ENCODE results near the gene AQP1.

The AQP1 gene

GRCh38 chr7:30927559-30927958 is 15.9 kb downstream of the AQP1 start (continued):
- no peak for TF ChIP-seq ARNTL (CRISPR knock-in tag; IDR thresholded peaks at IDR 0.05; ENCODE audit: borderline replicate concordance, low read depth)
- no peak for TF ChIP-seq ZFP30 (CRISPR knock-in tag; IDR thresholded peaks at IDR 0.05)

DNA sequence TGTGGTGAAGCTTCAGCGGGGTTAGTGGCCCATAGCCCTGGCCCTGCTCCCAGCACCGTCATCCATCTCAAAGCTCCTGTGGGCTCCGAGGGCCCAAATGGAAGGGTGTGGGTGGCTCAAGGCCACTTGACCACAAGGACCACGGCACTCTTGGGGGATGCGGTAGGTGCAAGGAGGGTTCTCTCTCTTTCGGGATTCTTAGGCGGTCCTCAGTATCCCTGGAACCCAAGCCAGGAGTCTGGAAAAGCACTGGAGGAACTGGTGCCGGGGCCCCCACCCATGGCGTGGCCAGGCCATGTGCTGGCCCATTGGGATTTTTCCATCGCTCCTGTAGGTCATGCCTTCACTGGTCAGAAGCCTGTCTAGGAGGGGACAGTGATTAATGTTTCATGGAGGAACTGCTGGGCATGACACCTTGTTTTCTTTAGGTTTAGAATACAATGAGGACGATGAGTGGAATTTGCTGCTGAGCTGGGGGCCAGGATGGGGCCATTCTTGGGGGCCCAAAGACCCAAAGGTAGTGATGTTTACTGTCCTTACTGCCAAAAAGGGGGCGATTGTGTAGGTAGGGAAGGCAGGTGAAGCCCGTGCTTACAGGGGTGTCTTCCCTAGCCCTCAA is 16.7 kb downstream of the AQP1 start:
- TF ChIP-seq ESRRG (CRISPR knock-in tag; IDR thresholded peaks at IDR 0.05) = no peak
- ATAC-seq = no peak

DNA sequence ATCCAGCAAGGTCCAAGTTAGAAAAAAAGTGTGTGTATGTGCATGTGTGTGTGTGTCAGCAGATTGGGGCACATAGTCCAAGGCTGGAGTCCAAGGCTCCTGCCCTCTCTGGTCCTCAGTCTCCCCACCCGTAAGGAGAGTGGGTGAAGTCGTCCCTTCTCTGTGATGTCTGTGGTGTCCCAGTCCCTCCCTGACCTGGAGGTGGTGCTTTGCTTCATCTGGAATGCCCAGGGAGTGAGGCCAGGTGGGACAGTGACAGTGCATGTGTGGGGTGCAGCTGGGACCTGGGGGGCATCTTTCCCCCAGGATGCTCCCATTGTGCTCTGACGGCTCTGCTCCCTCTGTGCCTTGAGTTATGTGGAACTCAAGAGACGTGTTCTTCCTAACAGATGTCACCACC is 18.0 kb downstream of the AQP1 start:
- ATAC-seq = no peak

DNA sequence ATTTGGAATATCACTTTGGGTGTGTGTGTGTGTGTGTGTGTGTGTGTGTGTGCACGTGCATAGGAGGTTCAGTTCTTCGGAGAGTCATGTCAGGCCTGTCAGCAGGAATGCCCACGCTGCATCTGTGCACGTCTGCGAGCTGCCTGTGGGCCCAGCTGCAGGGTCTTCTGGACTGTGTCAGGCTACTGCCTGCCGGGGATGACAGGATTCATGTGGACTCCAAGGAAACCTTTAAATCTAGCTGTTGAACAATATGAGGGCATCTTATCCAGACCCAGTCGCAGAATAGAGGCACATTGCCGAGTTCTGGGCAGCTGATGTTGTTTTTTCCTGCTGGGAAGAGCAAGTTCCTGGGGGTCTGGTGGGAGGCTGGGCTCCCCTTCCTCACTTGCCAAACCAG is 19.0 kb downstream of the AQP1 start:
- TF ChIP-seq GLIS3 (CRISPR knock-in tag; IDR thresholded peaks at IDR 0.05) = no peak
- TF ChIP-seq ZNF70 (CRISPR knock-in tag; IDR thresholded peaks at IDR 0.05) = 0 out of 2 replicates have a peak, but pooled peaks have one; percentile 15
- TF ChIP-seq TCF4 (CRISPR knock-in tag; IDR thresholded peaks at IDR 0.05; ENCODE audit: borderline replicate concordance) = peak; percentile 72
- TF ChIP-seq TSHZ2 (CRISPR knock-in tag; IDR thresholded peaks at IDR 0.05) = peak; percentile 71; the same call in 1 of the 2 replicates
- ATAC-seq = peak; percentile 33

More for the DNA sequence above, 18.0 kb downstream of the AQP1 start:
- TF ChIP-seq ZNF565 (CRISPR knock-in tag; conservative IDR thresholded peaks at IDR 0.05; ENCODE audit: low read depth) (no peak), ZFP3 (CRISPR knock-in tag; IDR thresholded peaks at IDR 0.05) (no peak), ZNF70 (CRISPR knock-in tag; IDR thresholded peaks at IDR 0.05) (no peak), ARNTL (CRISPR knock-in tag; IDR thresholded peaks at IDR 0.05; ENCODE audit: borderline replicate concordance, low read depth) (no peak), TOX (CRISPR knock-in tag; IDR thresholded peaks at IDR 0.05; ENCODE audit: borderline replicate concordance) (no peak), ZNF8 (CRISPR knock-in tag; IDR thresholded peaks at IDR 0.05) (no peak), ZC3H10 (CRISPR knock-in tag; IDR thresholded peaks at IDR 0.05) (no peak), BACH2 (CRISPR knock-in tag; IDR thresholded peaks at IDR 0.05; ENCODE audit: borderline replicate concordance) (no peak)
- TF ChIP-seq, protein P1, sequence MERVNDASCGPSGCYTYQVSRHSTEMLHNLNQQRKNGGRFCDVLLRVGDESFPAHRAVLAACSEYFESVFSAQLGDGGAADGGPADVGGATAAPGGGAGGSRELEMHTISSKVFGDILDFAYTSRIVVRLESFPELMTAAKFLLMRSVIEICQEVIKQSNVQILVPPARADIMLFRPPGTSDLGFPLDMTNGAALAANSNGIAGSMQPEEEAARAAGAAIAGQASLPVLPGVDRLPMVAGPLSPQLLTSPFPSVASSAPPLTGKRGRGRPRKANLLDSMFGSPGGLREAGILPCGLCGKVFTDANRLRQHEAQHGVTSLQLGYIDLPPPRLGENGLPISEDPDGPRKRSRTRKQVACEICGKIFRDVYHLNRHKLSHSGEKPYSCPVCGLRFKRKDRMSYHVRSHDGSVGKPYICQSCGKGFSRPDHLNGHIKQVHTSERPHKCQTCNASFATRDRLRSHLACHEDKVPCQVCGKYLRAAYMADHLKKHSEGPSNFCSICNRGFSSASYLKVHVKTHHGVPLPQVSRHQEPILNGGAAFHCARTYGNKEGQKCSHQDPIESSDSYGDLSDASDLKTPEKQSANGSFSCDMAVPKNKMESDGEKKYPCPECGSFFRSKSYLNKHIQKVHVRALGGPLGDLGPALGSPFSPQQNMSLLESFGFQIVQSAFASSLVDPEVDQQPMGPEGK (CRISPR knock-in tag; IDR thresholded peaks at IDR 0.05; ENCODE audit: borderline replicate concordance) = no peak
- TF ChIP-seq, protein P2, sequence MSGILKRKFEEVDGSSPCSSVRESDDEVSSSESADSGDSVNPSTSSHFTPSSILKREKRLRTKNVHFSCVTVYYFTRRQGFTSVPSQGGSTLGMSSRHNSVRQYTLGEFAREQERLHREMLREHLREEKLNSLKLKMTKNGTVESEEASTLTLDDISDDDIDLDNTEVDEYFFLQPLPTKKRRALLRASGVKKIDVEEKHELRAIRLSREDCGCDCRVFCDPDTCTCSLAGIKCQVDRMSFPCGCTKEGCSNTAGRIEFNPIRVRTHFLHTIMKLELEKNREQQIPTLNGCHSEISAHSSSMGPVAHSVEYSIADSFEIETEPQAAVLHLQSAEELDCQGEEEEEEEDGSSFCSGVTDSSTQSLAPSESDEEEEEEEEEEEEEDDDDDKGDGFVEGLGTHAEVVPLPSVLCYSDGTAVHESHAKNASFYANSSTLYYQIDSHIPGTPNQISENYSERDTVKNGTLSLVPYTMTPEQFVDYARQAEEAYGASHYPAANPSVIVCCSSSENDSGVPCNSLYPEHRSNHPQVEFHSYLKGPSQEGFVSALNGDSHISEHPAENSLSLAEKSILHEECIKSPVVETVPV (CRISPR knock-in tag; IDR thresholded peaks at IDR 0.05) = no peak

GRCh38 chr7:30931161-30931928 is 19.7 kb downstream of the AQP1 start:
- ATAC-seq = peak; percentile 33; the same call in 2 of the 3 replicates
- TF ChIP-seq ZNF8 (CRISPR knock-in tag; IDR thresholded peaks at IDR 0.05) (no peak), TCF4 (CRISPR knock-in tag; IDR thresholded peaks at IDR 0.05; ENCODE audit: borderline replicate concordance) (no peak), ZC3H10 (CRISPR knock-in tag; IDR thresholded peaks at IDR 0.05) (no peak), CSDC2 (CRISPR knock-in tag; IDR thresholded peaks at IDR 0.05) (no peak), RARB (CRISPR knock-in tag; IDR thresholded peaks at IDR 0.05) (no peak), ISL1 (CRISPR knock-in tag; IDR thresholded peaks at IDR 0.05) (no peak), ARNTL (CRISPR knock-in tag; IDR thresholded peaks at IDR 0.05; ENCODE audit: borderline replicate concordance, low read depth) (no peak), TSHZ2 (CRISPR knock-in tag; IDR thresholded peaks at IDR 0.05) (no peak), SNAI2 (CRISPR knock-in tag; IDR thresholded peaks at IDR 0.05) (no peak), OSR1 (CRISPR knock-in tag; IDR thresholded peaks at IDR 0.05) (no peak), BACH2 (CRISPR knock-in tag; IDR thresholded peaks at IDR 0.05; ENCODE audit: borderline replicate concordance) (no peak), ZNF565 (CRISPR knock-in tag; conservative IDR thresholded peaks at IDR 0.05; ENCODE audit: low read depth) (no peak), GLIS3 (CRISPR knock-in tag; IDR thresholded peaks at IDR 0.05) (no peak)
- TF ChIP-seq, protein P2 (CRISPR knock-in tag; IDR thresholded peaks at IDR 0.05) = no peak
